Lung (tissue), 12 donors: ENCODE data around the gene CEND1. TPM values are rescaled to one million over a fixed set of nuclear protein-coding genes. Genes with fewer than 3 reads are reported as not detected.
A peak's percentile ranks its signal among the peaks of the same experiment; 100 is the strongest.

Experiments used
- ATAC-seq: fragments of 200-7000 bp; cut with Tn5 transposase; one replicate; pipeline ENCODE4 v1.9.1; 2020; ENCODE audit warnings: moderate number of reproducible peaks; ENCODE audit not compliant: insufficient read depth, low FRiP score
- DNase-seq, 3 donors: peaks; one replicate each; pipeline ENCODE4 v3.0.0-alpha.2; 2013 to 2017
- H3K27ac ChIP-seq, 2 donors: one replicate each; pipeline ENCODE4 v1.5.1; 2013; ENCODE audit warnings: mild to moderate bottlenecking in 2 of 2, moderate library complexity in 2 of 2, control low read depth in 1 of 2, inconsistent platforms in 1 of 2, low read depth in 1 of 2, low read length in 1 of 2
- H3K27me3 ChIP-seq, 3 donors: one replicate each; pipeline ENCODE4 v1.5.1; 2013; ENCODE audit warnings: low read length in 2 of 3; ENCODE audit not compliant: control insufficient read depth in 3 of 3, insufficient read depth in 3 of 3
- H3K36me3 ChIP-seq, 4 donors: one replicate each; pipeline ENCODE4 v1.5.1; 2013; ENCODE audit warnings: low read length in 4 of 4, mild to moderate bottlenecking in 1 of 4, moderate library complexity in 1 of 4; ENCODE audit not compliant: control insufficient read depth in 4 of 4, insufficient read depth in 4 of 4
- H3K4me1 ChIP-seq, 5 donors: one replicate each; pipeline ENCODE4 v1.5.1; 2013; ENCODE audit warnings: low read length in 5 of 5, mild to moderate bottlenecking in 2 of 5, moderate library complexity in 1 of 5; ENCODE audit not compliant: control insufficient read depth in 5 of 5, insufficient read depth in 5 of 5
- H3K4me3 ChIP-seq: one replicate; pipeline ENCODE4 v1.5.1; 2013; ENCODE audit warnings: mild to moderate bottlenecking, control low read depth, moderate library complexity
- H3K9ac ChIP-seq, 2 donors: one replicate each; pipeline ENCODE4 v1.5.1; 2013; ENCODE audit warnings: low read length in 2 of 2, control low read depth in 1 of 2; ENCODE audit not compliant: insufficient read depth in 1 of 2
- H3K9me3 ChIP-seq, 4 donors: one replicate each; pipeline ENCODE4 v1.5.1; 2013; ENCODE audit warnings: low read length in 3 of 4, mild to moderate bottlenecking in 1 of 4, moderate library complexity in 1 of 4; ENCODE audit not compliant: control insufficient read depth in 4 of 4, insufficient read depth in 3 of 4
- CTCF ChIP-seq: IDR thresholded peaks from 2 replicates; pipeline ENCODE4 v1.5.1; 2012; ENCODE audit warnings: mild to moderate bottlenecking; ENCODE audit errors: control extremely low read depth, extremely low read depth
- WGBS, 2 donors: extraction: QIAGEN DNeasy Blood & Tissue Kit; methylation state at CpG; one replicate each; pipeline ENCODE4 v1.1.7; 2013; 5-methylcytosine and 5-hydroxymethylcytosine counted together
- polyA plus RNA-seq, 2 donors: library from polyadenylated mRNA; stranded (reverse); fragments of 200-250 nt; gene quantifications; one replicate each; pipeline ENCODE4 v1.2.1, GENCODE V29; 2013
- total RNA-seq, 2 donors: library from RNA; depleted of rRNA in 1 of 2; stranded (reverse); fragments of >200 nt in 1 of 2; gene quantifications; one replicate each; pipeline ENCODE4 v1.2.1, GENCODE V29; 2014 to 2021
- donor health status: control.
- donor health status: control.
- donor health status: Bipolar disorder and iron deficiency.
- donor health status: healthy.
- donor health status: DM: yes; HTN: yes; CAD: no.

Gene CEND1
- total and polyA plus RNA-seq, 4 donors: 0.10 to 0.18 (median 0.14) TPM; not detected in 1

- Histone ChIP-seq H3K9me3 (peaks cover 0 to 3% (median 0%) of the 10 kb centered on the region in 4 donors), H3K4me3 (peak overlapping the region; percentile 85), H3K27ac (peak overlapping the region; percentile 94 to 95), H3K36me3 (peaks cover 0 to 37% (median 2%) of the 10 kb centered on the region in 4 donors), H3K4me1 (peaks cover 4 to 25% (median 5%) of the 10 kb centered on the region in 5 donors), H3K9ac (peak overlapping the region in 1 of 2 donors; percentile 37), H3K27me3 (no peaks in the 10 kb centered on the region)
- ATAC-seq (peak; percentile 50), DNase-seq (peak; percentile 57 to 76 (median 75))
- WGBS, 2 donors: 2 to 5% methylated on average over 38 to 47 of the region's 47 CpGs
- no peak for TF ChIP-seq CTCF
These were observed 30.2 kb upstream of the CEND1 start for GRCh38 chr11:819943-820649.

GRCh38 chr11:819129-819931 lies 29.4 kb upstream of the CEND1 start:
- peak; percentile 90 to 94 (median 90) for DNase-seq
- H3K36me3 ChIP-seq: peaks cover 0 to 29% (median 1%) of the 10 kb centered on the region in 4 donors
- no peaks in the 10 kb centered on the region for H3K27me3 ChIP-seq
- peak overlapping the region; percentile 94 to 95 for H3K27ac ChIP-seq
- 1% methylated on average over 60 to 96 of the region's 96 CpGs for WGBS, 2 donors
- TF ChIP-seq CTCF: no peak
- H3K4me3 ChIP-seq: peak overlapping the region; percentile 85
- H3K9me3 ChIP-seq: peaks cover 0 to under 1% (median 0%) of the 10 kb centered on the region in 4 donors
- peak overlapping the region; percentile 4 to 46 for H3K9ac ChIP-seq
- peak; percentile 90 for ATAC-seq
- H3K4me1 ChIP-seq: peaks cover 4 to 23% (median 5%) of the 10 kb centered on the region in 5 donors

DNA sequence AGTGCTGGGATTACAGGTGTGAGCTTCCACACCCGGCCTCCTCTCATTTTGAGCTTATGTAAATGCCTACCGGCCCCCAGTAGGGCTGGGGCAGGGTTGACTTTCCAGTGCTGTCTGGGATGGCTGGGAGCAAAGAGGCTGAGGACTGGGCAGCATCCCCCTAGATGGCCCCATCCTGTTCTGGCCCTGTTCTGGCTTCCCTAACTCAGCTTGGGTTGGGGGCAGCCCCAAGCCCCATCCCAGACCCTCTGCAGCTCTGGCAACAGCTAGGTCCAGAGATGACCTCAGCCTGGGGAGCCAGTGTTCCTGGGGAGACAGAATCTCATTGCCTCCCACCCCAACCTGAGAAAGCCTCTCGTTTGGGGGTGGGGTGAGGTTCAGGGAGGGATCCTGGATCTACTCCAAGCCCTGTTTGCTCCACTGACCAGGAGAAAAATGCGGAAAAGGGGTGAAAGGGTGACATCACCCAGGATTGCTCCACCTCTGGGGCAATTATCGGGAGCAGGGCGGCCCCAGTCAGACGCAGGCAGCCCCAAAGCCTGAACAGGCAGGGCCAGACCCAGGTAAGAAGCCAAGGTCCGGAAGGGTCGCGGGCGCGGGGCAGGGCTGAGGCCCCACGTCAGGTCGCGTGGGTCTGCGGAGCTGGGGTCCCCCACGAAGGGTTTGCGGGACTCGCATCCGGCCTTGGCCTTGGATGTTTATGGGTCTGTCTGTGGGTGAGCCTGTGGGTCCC lies 28.7 kb upstream of the CEND1 start, which contains the start of gene PNPLA2:
Gene PNPLA2, plus strand, starts transcription at position 519 of the 733 bp plus-strand sequence. CDS start 805 bp downstream, outside the sequence.
- Histone ChIP-seq H3K4me1 (peaks cover 4 to 23% (median 5%) of the 10 kb centered on the region in 5 donors), H3K9me3 (no peaks in the 10 kb centered on the region), H3K36me3 (peaks cover 0 to 23% (median 3%) of the 10 kb centered on the region in 4 donors), H3K4me3 (peak within 1 kb of the TSS; percentile 85), H3K27me3 (no peaks in the 10 kb centered on the region), H3K9ac (peak within 1 kb of the TSS; percentile 4 to 46), H3K27ac (peak within 1 kb of the TSS; percentile 94 to 95)
- 18 to 33% methylated on average over 18 to 20 of the region's 20 CpGs for WGBS, 2 donors
- peak; percentile 6 for ATAC-seq
- TF ChIP-seq CTCF: no peak
- peak in 1 of 3 donors; percentile 41 for DNase-seq
